Naive thymus-derived CD4-positive, alpha-beta T cell (primary cell): ENCODE results near the gene ELAC2. TPM values are rescaled to one million over a fixed set of nuclear protein-coding genes. Genes with fewer than 3 reads are reported as not detected.
A peak's percentile ranks its signal among the peaks of the same experiment; 100 is the strongest.
"Not testable (repeated sequence)": the region's sequence is repeated elsewhere in the genome, so short reads cannot be mapped to it uniquely, and the experiment has no call there.

Source experiments
- ATAC-seq: fragments of 150-1000 bp; cut with Tn5 transposase; 2 replicates; pipeline ENCODE4 v1.10.0; 2021; ENCODE audit warnings: mild to moderate bottlenecking, moderate library complexity
- CTCF ChIA-PET: fragments of 350-600 bp; sonication (Branson Sonifier 250); formaldehyde crosslinking; loops from one replicate; lab custom pipeline; 2021; ENCODE audit warnings: antibody characterized with exemption; lab: Charles Lee
- POLR2A ChIA-PET: fragments of 350-600 bp; sonication (Branson Sonifier 250); formaldehyde crosslinking; loops from one replicate; lab custom pipeline; 2021; ENCODE audit warnings: antibody characterized with exemption, inconsistent platforms; lab: Charles Lee
- DNase-seq, 9 donors: peaks; one replicate each; pipeline versions ENCODE4 v3.0.0 to v3.0.0-alpha.2; 2020 to 2022; ENCODE audit warnings: mixed read lengths in 1 of 9
- H3K27ac ChIP-seq: one replicate; pipeline ENCODE4 v1.7.0; 2013; ENCODE audit warnings: mild to moderate bottlenecking, low read depth, low read length, moderate library complexity
- H3K27me3 ChIP-seq, 2 donors: one replicate each; pipeline ENCODE4 v1.7.0; 2013; ENCODE audit warnings: low read length in 2 of 2, mild to moderate bottlenecking in 2 of 2, moderate library complexity in 2 of 2; ENCODE audit not compliant: control insufficient read depth in 2 of 2, insufficient read depth in 2 of 2
- H3K36me3 ChIP-seq, 3 experiments: 1 replicate in 2 of 3; 2 replicates in 1 of 3; pipeline ENCODE4 v1.7.0; 2013; ENCODE audit warnings: low read length in 3 of 3, mild to moderate bottlenecking in 3 of 3, moderate library complexity in 1 of 3; ENCODE audit not compliant: insufficient read depth in 3 of 3, control insufficient read depth in 2 of 3
- H3K4me1 ChIP-seq, 2 donors: one replicate each; pipeline ENCODE4 v1.7.0; 2013; ENCODE audit warnings: low read length in 2 of 2, mild to moderate bottlenecking in 2 of 2, moderate library complexity in 1 of 2; ENCODE audit not compliant: control insufficient read depth in 2 of 2, insufficient read depth in 2 of 2
- H3K4me3 ChIP-seq: 2 replicates; pipeline ENCODE4 v1.7.0; 2013; ENCODE audit warnings: mild to moderate bottlenecking, low read length
- H3K9me3 ChIP-seq, 3 experiments: 1 replicate in 2 of 3; 2 replicates in 1 of 3; pipeline ENCODE4 v1.7.0; 2013; ENCODE audit warnings: low read length in 3 of 3; ENCODE audit not compliant: control insufficient read depth in 2 of 3
- H3K27ac Mint-ChIP-seq, 9 donors: one replicate each; pipeline ENCODE4 v1.8.0; 2020 to 2022; ENCODE audit warnings: mixed read lengths in 9 of 9, mild to moderate bottlenecking in 8 of 9, moderate library complexity in 5 of 9, inconsistent platforms in 2 of 9
- H3K27me3 Mint-ChIP-seq, 5 donors: one replicate each; pipeline ENCODE4 v1.8.0; 2021 to 2022; ENCODE audit warnings: mixed read lengths in 5 of 5, mild to moderate bottlenecking in 1 of 5
- H3K36me3 Mint-ChIP-seq, 5 donors: one replicate each; pipeline ENCODE4 v1.8.0; 2020 to 2022; ENCODE audit warnings: mixed read lengths in 5 of 5, mild to moderate bottlenecking in 3 of 5, inconsistent platforms in 1 of 5
- H3K4me1 Mint-ChIP-seq, 7 donors: one replicate each; pipeline ENCODE4 v1.8.0; 2020 to 2022; ENCODE audit warnings: mixed read lengths in 7 of 7, mild to moderate bottlenecking in 3 of 7, inconsistent platforms in 1 of 7
- H3K4me3 Mint-ChIP-seq, 10 donors: one replicate each; pipeline ENCODE4 v1.8.0; 2020 to 2022; ENCODE audit warnings: mild to moderate bottlenecking in 10 of 10, mixed read lengths in 10 of 10, moderate library complexity in 6 of 10, inconsistent platforms in 2 of 10
- H3K9me3 Mint-ChIP-seq, 11 donors: one replicate each; pipeline ENCODE4 v1.8.0; 2020 to 2022; ENCODE audit warnings: mixed read lengths in 11 of 11, mild to moderate bottlenecking in 4 of 11, inconsistent platforms in 1 of 11, moderate library complexity in 1 of 11
- intact Hi-C, 2 donors: fragments of 100-400 bp; cut with micrococcal nuclease; formaldehyde crosslinking; loops; one replicate each; pipeline ENCODE4 v1.15.1; 2023
- polyA plus RNA-seq, 2 donors: library from polyadenylated mRNA; unstranded; fragments of 300-500 nt; fragmentation: Illumina TruSeq; gene quantifications; one replicate each; pipeline ENCODE4 v1.2.3, GENCODE V29; 2021
- total RNA-seq, 6 experiments: library from RNA in 5 of 6; stranded (reverse) in 5 of 6; gene quantifications; 1 replicate in 5 of 6; 2 replicates in 1 of 6; pipeline ENCODE4 v1.2.3 and lab custom pipeline; 2021 to 2026

ELAC2 gene
- total and polyA plus RNA-seq, 7 experiments from 2014 or later = 43.4 to 79.3 (median 75.3) TPM

- H3K4me1 Mint-ChIP-seq, H3K27me3 ChIP-seq, intact Hi-C loops, H3K9me3 Mint-ChIP-seq, POLR2A ChIA-PET, H3K36me3 Mint-ChIP-seq, DNase-seq, H3K27ac Mint-ChIP-seq, H3K4me3 ChIP-seq, ATAC-seq, H3K9me3 ChIP-seq, H3K4me3 Mint-ChIP-seq, H3K4me1 ChIP-seq, CTCF ChIA-PET, H3K27ac ChIP-seq, H3K36me3 ChIP-seq: not testable (repeated sequence)
- H3K27me3 Mint-ChIP-seq = peaks cover 7 to 38% (median 21%) of the 10 kb centered on the region in 5 donors
These were observed 39.0 kb downstream of the ELAC2 start for GRCh38 chr17:12978787-12979186.

GRCh38 chr17:12977008-12977751, 40.6 kb downstream of the ELAC2 start:
- POLR2A ChIA-PET = interaction anchor here (0.6 kb wide), 1 partner anchor 53 kb away, joined by 3 read pairs; no protein-coding TSS in a partner anchor
- ATAC-seq (no peak), DNase-seq (no peak)
- Mint-ChIP-seq H3K36me3 (no peaks in the 10 kb centered on the region), H3K27ac (no peak overlapping the region), H3K27me3 (peaks cover 15 to 48% (median 29%) of the 10 kb centered on the region in 5 donors), H3K9me3 (peaks cover 0 to 2% (median 0%) of the 10 kb centered on the region in 11 donors), H3K4me1 (peaks cover 0 to 5% (median 3%) of the 10 kb centered on the region in 7 donors), H3K4me3 (no peak overlapping the region)
- peaks cover 0 to 4% of the 10 kb centered on the region in 2 donors for H3K4me1 ChIP-seq
- H3K9me3 ChIP-seq = no peaks in the 10 kb centered on the region
- intact Hi-C loops = no loop called here
- peaks cover 0 to 3% of the 10 kb centered on the region in 2 donors for H3K27me3 ChIP-seq
- H3K27ac ChIP-seq = no peak overlapping the region
- CTCF ChIA-PET = no interaction called here
- H3K4me3 ChIP-seq = no peak overlapping the region
- no peaks in the 10 kb centered on the region for H3K36me3 ChIP-seq

GRCh38 chr17:12974005-12974531, 43.8 kb downstream of the ELAC2 start:
- H3K27ac Mint-ChIP-seq = no peak overlapping the region

GRCh38 chr17:12973496-12974004, 44.3 kb downstream of the ELAC2 start:
- Histone ChIP-seq H3K4me1 (no peaks in the 10 kb centered on the region), H3K36me3 (no peaks in the 10 kb centered on the region), H3K27me3 (peaks cover 0 to 3% of the 10 kb centered on the region in 2 donors), H3K9me3 (no peaks in the 10 kb centered on the region), H3K4me3 (no peak overlapping the region), H3K27ac (no peak overlapping the region)
- H3K4me1 Mint-ChIP-seq = peaks cover 0 to 4% (median 3%) of the 10 kb centered on the region in 7 donors
- H3K27ac Mint-ChIP-seq = no peak overlapping the region
- POLR2A ChIA-PET = no interaction called here
- DNase-seq (no peak), ATAC-seq (no peak)
- CTCF ChIA-PET = no interaction called here
- intact Hi-C loops = no loop called here
- H3K4me3 Mint-ChIP-seq = no peak overlapping the region
- H3K9me3 Mint-ChIP-seq = peaks cover 0 to 2% (median 0%) of the 10 kb centered on the region in 11 donors
- H3K27me3 Mint-ChIP-seq = peaks cover 21 to 61% (median 48%) of the 10 kb centered on the region in 5 donors
- no peaks in the 10 kb centered on the region for H3K36me3 Mint-ChIP-seq

More at GRCh38 chr17:12974005-12974531, 43.8 kb downstream of the ELAC2 start:
- Histone ChIP-seq H3K9me3 (no peaks in the 10 kb centered on the region), H3K27me3 (peaks cover 0 to 3% of the 10 kb centered on the region in 2 donors), H3K27ac (no peak overlapping the region), H3K36me3 (no peaks in the 10 kb centered on the region), H3K4me3 (no peak overlapping the region), H3K4me1 (no peaks in the 10 kb centered on the region)
- ChIA-PET POLR2A (no interaction called here), CTCF (no interaction called here)
- peaks cover 21 to 58% (median 48%) of the 10 kb centered on the region in 5 donors for H3K27me3 Mint-ChIP-seq
- DNase-seq = no peak
- intact Hi-C loops = no loop called here
- peaks cover 0 to 2% (median 0%) of the 10 kb centered on the region in 11 donors for H3K9me3 Mint-ChIP-seq
- no peaks in the 10 kb centered on the region for H3K36me3 Mint-ChIP-seq
- H3K4me1 Mint-ChIP-seq = peaks cover 0 to 4% (median 3%) of the 10 kb centered on the region in 7 donors
- ATAC-seq = no peak
- H3K4me3 Mint-ChIP-seq = peak overlapping the region in 2 of 10 donors; percentile 45 to 46

- Histone ChIP-seq H3K4me1 (no peaks in the 10 kb centered on the region), H3K4me3 (no peak overlapping the region), H3K9me3 (no peaks in the 10 kb centered on the region), H3K27me3 (no peaks in the 10 kb centered on the region), H3K36me3 (no peaks in the 10 kb centered on the region), H3K27ac (no peak overlapping the region)
- DNase-seq (no peak), ATAC-seq (no peak)
- H3K36me3 Mint-ChIP-seq = no peaks in the 10 kb centered on the region
- H3K27me3 Mint-ChIP-seq = peaks cover 8 to 30% (median 27%) of the 10 kb centered on the region in 5 donors
- H3K9me3 Mint-ChIP-seq = no peaks in the 10 kb centered on the region
- no peak overlapping the region for H3K27ac Mint-ChIP-seq
- CTCF ChIA-PET = no interaction called here
- POLR2A ChIA-PET = no interaction called here
- intact Hi-C loops = no loop called here
- peaks cover 0 to 2% (median 0%) of the 10 kb centered on the region in 7 donors for H3K4me1 Mint-ChIP-seq
- no peak overlapping the region for H3K4me3 Mint-ChIP-seq
These were observed 49.9 kb downstream of the ELAC2 start for GRCh38 chr17:12967962-12968361.

GRCh38 chr17:12966413-12966812, 51.4 kb downstream of the ELAC2 start:
- CTCF ChIA-PET = interaction anchor here (1.3 kb wide), 1 partner anchor 64 kb away, joined by 4 read pairs; no protein-coding TSS in a partner anchor
- peaks cover 0 to 1% (median 0%) of the 10 kb centered on the region in 11 donors for H3K9me3 Mint-ChIP-seq
- peaks cover 4 to 19% (median 17%) of the 10 kb centered on the region in 5 donors for H3K27me3 Mint-ChIP-seq
- no peaks in the 10 kb centered on the region for H3K36me3 Mint-ChIP-seq
- Histone ChIP-seq H3K27me3 (no peaks in the 10 kb centered on the region), H3K4me1 (no peaks in the 10 kb centered on the region), H3K4me3 (no peak overlapping the region), H3K27ac (no peak overlapping the region), H3K36me3 (no peaks in the 10 kb centered on the region), H3K9me3 (no peaks in the 10 kb centered on the region)
- H3K4me3 Mint-ChIP-seq = no peak overlapping the region
- H3K4me1 Mint-ChIP-seq = peaks cover 0 to 2% (median 0%) of the 10 kb centered on the region in 7 donors
- no peak for ATAC-seq
- H3K27ac Mint-ChIP-seq = no peak overlapping the region
- POLR2A ChIA-PET = no interaction called here
- intact Hi-C loops = no loop called here
- no peak for DNase-seq
